ENCODE data around the gene FARP2.

The FARP2 gene

DNA sequence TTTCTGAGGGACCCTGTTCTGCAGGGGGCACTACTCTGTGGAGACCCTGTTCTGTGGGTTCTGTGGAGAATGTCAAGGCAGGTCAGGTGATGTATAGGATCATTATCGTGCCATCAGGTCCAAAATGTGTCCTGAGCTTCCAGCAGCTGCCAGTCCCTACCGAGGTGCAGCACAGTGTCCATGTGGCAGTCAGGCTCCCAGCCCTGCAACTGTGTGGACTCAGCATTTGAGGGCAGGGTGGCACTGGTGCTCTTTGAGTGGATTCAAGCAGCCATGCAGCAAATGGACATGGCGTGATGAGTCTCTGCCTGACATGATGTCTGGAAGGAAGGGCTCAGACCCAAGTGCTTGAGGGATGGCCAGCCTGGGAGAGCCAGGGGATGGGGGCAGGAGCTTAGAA, 117.3 kb downstream of the FARP2 start:
- no peak for DNase-seq (ENCODE audit: low spot score)
- in situ Hi-C loops (cut with MboI; ENCODE audit: low sequenced_read_pairs, unreplicated experiment), result no loop called here
- no peak for TF ChIP-seq CTCF (IDR thresholded peaks at IDR 0.05; ENCODE audit: borderline replicate concordance, control extremely low read depth, extremely low read depth, insufficient read depth, missing control alignments)

GRCh38 chr2:241475267-241475666, 119.2 kb downstream of the FARP2 start:
- TF ChIP-seq CTCF (IDR thresholded peaks at IDR 0.05; ENCODE audit: borderline replicate concordance, control extremely low read depth, extremely low read depth, insufficient read depth, missing control alignments), result no peak
- in situ Hi-C loops (cut with MboI; ENCODE audit: low sequenced_read_pairs, unreplicated experiment), result no loop called here
- DNase-seq (ENCODE audit: low spot score), result no peak

DNA sequence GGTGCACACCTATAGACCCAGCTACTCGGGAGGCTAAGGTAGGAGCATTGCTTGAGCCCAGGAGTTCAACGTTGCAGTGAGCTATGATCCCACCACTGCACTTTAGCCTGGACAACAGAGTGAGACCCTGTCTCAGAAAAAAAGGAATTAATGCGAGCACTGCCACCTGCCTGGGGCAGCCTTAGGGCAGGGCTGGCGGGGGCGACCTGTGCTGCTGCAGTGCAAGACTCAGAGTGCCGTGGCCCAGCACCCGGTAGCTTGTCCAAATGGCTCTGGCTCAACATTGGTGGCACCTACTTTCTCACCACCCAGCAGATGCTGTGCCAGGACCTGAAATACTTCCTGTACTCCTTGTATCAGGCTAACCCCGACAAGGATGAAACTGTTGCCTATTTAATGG, 122.1 kb downstream of the FARP2 start:
- no peak for DNase-seq (ENCODE audit: low spot score)
- in situ Hi-C loops (cut with MboI; ENCODE audit: low sequenced_read_pairs, unreplicated experiment), result no loop called here
- no peak for TF ChIP-seq CTCF (IDR thresholded peaks at IDR 0.05; ENCODE audit: borderline replicate concordance, control extremely low read depth, extremely low read depth, insufficient read depth, missing control alignments)

GRCh38 chr2:241479026-241479898, 123.2 kb downstream of the FARP2 start:
- TF ChIP-seq CTCF (IDR thresholded peaks at IDR 0.05; ENCODE audit: borderline replicate concordance, control extremely low read depth, extremely low read depth, insufficient read depth, missing control alignments), result no peak
- no peak for DNase-seq (ENCODE audit: low spot score)
- in situ Hi-C loops (cut with MboI; ENCODE audit: low sequenced_read_pairs, unreplicated experiment), result no loop called here

GRCh38 chr2:241481687-241482086, 125.6 kb downstream of the FARP2 start:
- no peak for TF ChIP-seq CTCF (IDR thresholded peaks at IDR 0.05; ENCODE audit: borderline replicate concordance, control extremely low read depth, extremely low read depth, insufficient read depth, missing control alignments)
- DNase-seq (ENCODE audit: low spot score), result no peak
- in situ Hi-C loops (cut with MboI; ENCODE audit: low sequenced_read_pairs, unreplicated experiment), result no loop called here

GRCh38 chr2:241482126-241482955, 126.3 kb downstream of the FARP2 start:
- no peak for TF ChIP-seq CTCF (IDR thresholded peaks at IDR 0.05; ENCODE audit: borderline replicate concordance, control extremely low read depth, extremely low read depth, insufficient read depth, missing control alignments)
- in situ Hi-C loops (cut with MboI; ENCODE audit: low sequenced_read_pairs, unreplicated experiment), result no loop called here
- DNase-seq (ENCODE audit: low spot score), result no peak
